ENCODE measurements around the gene KCNJ3. TPM values are rescaled to one million over a fixed set of nuclear protein-coding genes. Genes with fewer than 3 reads are reported as not detected.

KCNJ3 gene
- total RNA-seq, 2 experiments from 2014 or later: not detected

DNA sequence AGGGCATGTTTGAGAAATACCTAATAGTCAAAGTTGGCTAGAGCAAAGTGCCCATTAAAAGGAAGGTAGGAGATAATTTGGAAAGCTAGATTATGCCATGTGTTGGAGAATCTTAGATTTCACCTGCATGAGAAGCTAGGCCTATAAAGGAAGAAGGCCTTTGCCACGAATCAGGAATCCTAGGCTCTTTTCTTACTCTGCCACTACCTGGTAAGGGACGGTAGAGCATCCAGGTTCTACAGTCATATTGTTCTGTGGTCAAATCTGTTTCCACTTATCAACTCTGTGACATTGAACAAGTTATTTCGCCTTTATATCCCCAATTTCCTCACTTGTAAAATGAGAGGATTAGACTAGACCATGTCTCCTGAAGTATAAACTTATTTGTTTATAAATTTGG, 3.6 kb upstream of the KCNJ3 start:
- ChIA-PET POLR2A (no interaction called here), CTCF (no interaction called here)
- DNase-seq (no peak), ATAC-seq (no peak)
- Mint-ChIP-seq H3K4me1 (ENCODE audit: low read depth) (no peaks in the 10 kb centered on the region), H3K4me3 (no peak overlapping the region), H3K9me3 (ENCODE audit: insufficient read depth) (no peaks in the 10 kb centered on the region), H3K27me3 (ENCODE audit: low read depth) (peaks cover 27% of the 10 kb centered on the region), H3K36me3 (ENCODE audit: low read depth) (no peaks in the 10 kb centered on the region), H3K27ac (no peak overlapping the region)

GRCh38 chr2:154696369-154696768, 2.1 kb upstream of the KCNJ3 start:
- ChIA-PET CTCF (no interaction called here), POLR2A (no interaction called here)
- Mint-ChIP-seq H3K27me3 (ENCODE audit: low read depth) (peaks cover 27% of the 10 kb centered on the region), H3K4me1 (ENCODE audit: low read depth) (no peaks in the 10 kb centered on the region), H3K36me3 (ENCODE audit: low read depth) (no peaks in the 10 kb centered on the region), H3K27ac (no peak overlapping the region), H3K9me3 (ENCODE audit: insufficient read depth) (no peaks in the 10 kb centered on the region), H3K4me3 (no peak overlapping the region)
- ATAC-seq (no peak), DNase-seq (no peak)

DNA sequence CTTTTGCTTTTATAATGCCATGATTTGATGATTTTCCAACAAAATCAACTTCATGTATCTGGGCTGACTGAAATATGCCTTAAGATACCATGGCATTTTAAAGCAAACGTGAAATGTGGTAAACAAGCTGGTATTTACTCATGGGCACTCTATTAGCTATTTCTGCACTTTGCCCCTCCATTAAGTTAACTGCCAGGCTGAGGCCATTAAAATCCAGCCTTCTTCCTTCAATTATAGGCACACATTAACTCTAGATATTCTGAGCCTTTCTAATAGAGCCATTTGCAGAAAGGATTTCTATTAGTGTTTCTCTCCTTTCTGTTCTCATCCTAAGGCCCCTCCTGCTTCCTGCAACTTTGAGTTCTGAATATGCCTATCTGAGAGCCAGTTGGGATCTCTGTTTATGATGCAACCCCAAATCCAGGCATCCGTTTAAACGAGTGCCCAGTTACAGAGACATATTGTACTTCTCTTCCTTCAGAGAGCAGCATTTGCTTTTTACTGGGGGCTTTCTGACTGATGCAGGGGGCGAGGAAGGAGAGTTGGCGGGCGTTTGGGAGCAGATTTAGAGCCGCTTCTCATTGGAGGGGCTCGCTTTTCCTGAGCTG, 1.6 kb upstream of the KCNJ3 start:
- Mint-ChIP-seq H3K36me3 (ENCODE audit: low read depth) (no peaks in the 10 kb centered on the region), H3K4me3 (no peak overlapping the region), H3K27ac (no peak overlapping the region), H3K9me3 (ENCODE audit: insufficient read depth) (no peaks in the 10 kb centered on the region), H3K4me1 (ENCODE audit: low read depth) (no peaks in the 10 kb centered on the region), H3K27me3 (ENCODE audit: low read depth) (peaks cover 27% of the 10 kb centered on the region)
- ChIA-PET CTCF (no interaction called here), POLR2A (no interaction called here)
- no peak for ATAC-seq
- DNase-seq: no peak

DNA sequence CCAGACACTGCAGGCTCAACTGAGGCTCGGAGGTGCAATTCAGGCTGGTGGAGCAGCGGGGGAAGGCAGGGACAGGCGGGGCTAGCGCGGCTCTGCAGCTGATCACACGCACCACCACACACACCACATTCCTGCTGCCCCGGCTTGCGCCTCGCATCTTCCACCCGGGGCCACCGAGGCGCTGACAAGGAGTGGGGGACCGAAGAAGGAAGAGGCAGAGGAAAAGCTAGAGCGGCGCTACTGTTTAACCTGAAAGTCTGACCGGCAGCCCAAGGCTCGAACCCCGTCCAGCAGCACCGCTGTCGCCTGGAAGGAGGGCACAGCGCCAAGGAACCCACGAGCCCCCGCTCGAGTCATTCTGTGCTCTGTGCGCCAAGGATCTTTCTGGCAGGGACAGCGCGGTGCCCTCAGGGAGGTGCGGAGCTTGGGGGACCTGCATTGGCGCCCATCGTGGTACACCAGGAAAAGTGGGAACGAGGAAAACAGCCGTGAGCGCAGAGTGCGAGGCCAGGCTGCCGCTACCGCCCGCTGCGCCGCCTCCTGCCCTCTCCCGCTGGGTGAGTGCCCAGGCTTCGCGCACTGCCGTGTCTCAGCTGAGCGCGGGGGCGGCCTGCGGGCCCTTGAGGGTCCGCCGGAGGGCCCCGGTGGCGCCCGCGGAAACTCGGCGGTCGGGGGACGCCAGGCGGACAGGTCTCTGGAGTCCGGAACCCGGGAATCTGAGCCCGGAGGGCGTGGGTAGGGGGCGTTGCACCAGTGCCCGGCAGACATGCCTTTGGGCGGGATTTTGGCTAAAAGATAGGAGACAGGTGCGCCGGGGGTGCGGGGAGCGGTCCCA, 860 bp upstream of the KCNJ3 start:
- H3K27ac Mint-ChIP-seq: no peak overlapping the region
- ChIA-PET POLR2A (no interaction called here), CTCF (no interaction called here)
- no peak for ATAC-seq
- DNase-seq: no peak
- H3K36me3 Mint-ChIP-seq (ENCODE audit: low read depth): no peaks in the 10 kb centered on the region
- no peak overlapping the region for H3K4me3 Mint-ChIP-seq
- H3K9me3 Mint-ChIP-seq (ENCODE audit: insufficient read depth): no peaks in the 10 kb centered on the region
- H3K27me3 Mint-ChIP-seq (ENCODE audit: low read depth): peaks cover 27% of the 10 kb centered on the region
- no peaks in the 10 kb centered on the region for H3K4me1 Mint-ChIP-seq (ENCODE audit: low read depth)

GRCh38 chr2:154698721-154699574, 453 bp downstream of the KCNJ3 start:
- H3K27ac Mint-ChIP-seq: no peak overlapping the region
- POLR2A ChIA-PET: no interaction called here

GRCh38 chr2:154699575-154699930, 1.1 kb downstream of the KCNJ3 start:
- Mint-ChIP-seq H3K4me1 (ENCODE audit: low read depth) (no peaks in the 10 kb centered on the region), H3K27me3 (ENCODE audit: low read depth) (peaks cover 27% of the 10 kb centered on the region), H3K27ac (no peak overlapping the region), H3K9me3 (ENCODE audit: insufficient read depth) (no peaks in the 10 kb centered on the region), H3K4me3 (no peak overlapping the region), H3K36me3 (ENCODE audit: low read depth) (no peaks in the 10 kb centered on the region)
- ChIA-PET CTCF (no interaction called here), POLR2A (no interaction called here)
- ATAC-seq (no peak), DNase-seq (no peak)

More at GRCh38 chr2:154698721-154699574, 453 bp downstream of the KCNJ3 start:
- H3K4me1 Mint-ChIP-seq (ENCODE audit: low read depth): no peaks in the 10 kb centered on the region
- H3K4me3 Mint-ChIP-seq: no peak overlapping the region
- H3K36me3 Mint-ChIP-seq (ENCODE audit: low read depth): no peaks in the 10 kb centered on the region
- peaks cover 27% of the 10 kb centered on the region for H3K27me3 Mint-ChIP-seq (ENCODE audit: low read depth)
- DNase-seq (no peak), ATAC-seq (no peak)
- CTCF ChIA-PET: no interaction called here
- H3K9me3 Mint-ChIP-seq (ENCODE audit: insufficient read depth): no peaks in the 10 kb centered on the region

DNA sequence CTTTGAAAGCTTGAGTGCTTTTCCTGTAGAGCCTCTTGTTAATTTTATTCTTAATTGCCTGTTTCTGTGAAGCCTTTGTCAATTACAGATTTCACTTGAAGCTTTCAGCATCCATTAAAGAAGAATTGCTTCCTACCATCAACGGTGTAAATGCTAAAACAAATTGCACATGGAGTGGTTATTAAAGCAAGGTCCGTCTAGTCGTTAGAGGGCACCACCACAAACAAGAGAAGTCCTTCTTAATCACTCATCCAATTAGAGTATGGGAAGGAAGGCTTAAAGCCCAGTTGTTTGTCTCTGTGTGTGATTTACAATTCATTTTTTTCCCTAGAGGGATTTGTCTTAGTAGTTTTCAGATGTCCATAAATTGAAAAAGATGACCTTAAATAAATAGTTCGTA, 1.6 kb downstream of the KCNJ3 start:
- Mint-ChIP-seq H3K27me3 (ENCODE audit: low read depth) (peaks cover 27% of the 10 kb centered on the region), H3K4me3 (no peak overlapping the region), H3K36me3 (ENCODE audit: low read depth) (no peaks in the 10 kb centered on the region), H3K27ac (no peak overlapping the region), H3K4me1 (ENCODE audit: low read depth) (no peaks in the 10 kb centered on the region), H3K9me3 (ENCODE audit: insufficient read depth) (no peaks in the 10 kb centered on the region)
- POLR2A ChIA-PET: no interaction called here
- CTCF ChIA-PET: no interaction called here
- no peak for DNase-seq
- no peak for ATAC-seq

- Mint-ChIP-seq H3K27ac (no peak overlapping the region), H3K9me3 (ENCODE audit: insufficient read depth) (no peaks in the 10 kb centered on the region), H3K27me3 (ENCODE audit: low read depth) (no peaks in the 10 kb centered on the region), H3K36me3 (ENCODE audit: low read depth) (no peaks in the 10 kb centered on the region), H3K4me1 (ENCODE audit: low read depth) (no peaks in the 10 kb centered on the region), H3K4me3 (no peak overlapping the region)
- ChIA-PET POLR2A (no interaction called here), CTCF (no interaction called here)
- DNase-seq (no peak), ATAC-seq (no peak)
Observed at GRCh38 chr2:154704991-154705390, 6.5 kb downstream of the KCNJ3 start.

DNA sequence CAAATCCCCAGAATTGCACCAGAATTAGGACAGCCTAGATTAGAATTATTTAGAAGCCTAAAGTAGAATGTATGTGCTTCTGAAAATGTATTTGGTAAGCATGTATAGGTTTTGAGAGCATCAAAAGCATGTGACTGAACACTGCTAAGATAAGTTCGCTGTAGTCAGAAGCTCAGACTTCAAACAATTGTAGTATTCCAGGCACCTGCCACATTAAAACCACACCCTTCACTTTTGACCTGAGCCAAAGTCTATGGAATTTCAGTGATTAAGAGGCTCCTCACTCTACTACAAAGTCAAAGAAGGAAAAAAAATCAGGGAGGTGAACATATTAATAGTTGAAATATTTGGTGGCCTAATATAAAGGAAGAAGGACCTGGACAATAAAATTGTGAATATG, 8.2 kb downstream of the KCNJ3 start:
- ATAC-seq (no peak), DNase-seq (no peak)
- Mint-ChIP-seq H3K4me1 (ENCODE audit: low read depth) (no peaks in the 10 kb centered on the region), H3K27me3 (ENCODE audit: low read depth) (no peaks in the 10 kb centered on the region), H3K9me3 (ENCODE audit: insufficient read depth) (no peaks in the 10 kb centered on the region), H3K36me3 (ENCODE audit: low read depth) (no peaks in the 10 kb centered on the region), H3K27ac (no peak overlapping the region), H3K4me3 (no peak overlapping the region)
- ChIA-PET POLR2A (no interaction called here), CTCF (no interaction called here)

- ChIA-PET CTCF (no interaction called here), POLR2A (no interaction called here)
- no peak for ATAC-seq
- Mint-ChIP-seq H3K27ac (no peak overlapping the region), H3K27me3 (ENCODE audit: low read depth) (no peaks in the 10 kb centered on the region), H3K4me3 (no peak overlapping the region), H3K36me3 (ENCODE audit: low read depth) (no peaks in the 10 kb centered on the region), H3K4me1 (ENCODE audit: low read depth) (no peaks in the 10 kb centered on the region), H3K9me3 (ENCODE audit: insufficient read depth) (no peaks in the 10 kb centered on the region)
- no peak for DNase-seq
Observed at GRCh38 chr2:154707994-154708575, 9.6 kb downstream of the KCNJ3 start.

DNA sequence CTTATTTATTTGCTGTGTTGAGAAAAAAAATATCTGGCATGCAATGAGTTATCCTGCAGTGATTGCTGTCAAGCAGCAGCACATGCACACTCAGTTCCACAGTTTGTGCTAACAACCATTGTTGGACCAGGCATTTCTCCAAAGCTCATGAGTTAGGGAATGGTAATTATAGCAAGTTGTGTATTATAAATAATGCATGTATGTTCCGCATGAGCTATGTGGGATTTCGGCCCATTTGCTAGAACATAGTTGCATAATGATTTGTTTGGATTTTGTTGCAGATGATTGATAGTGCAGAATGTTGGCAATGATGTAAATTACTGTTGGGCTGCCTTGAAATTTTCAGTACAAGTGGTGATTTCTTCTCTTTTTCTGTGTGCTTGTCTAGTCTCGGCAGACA, 10.7 kb downstream of the KCNJ3 start:
- DNase-seq (no peak), ATAC-seq (no peak)
- Mint-ChIP-seq H3K4me1 (ENCODE audit: low read depth) (no peaks in the 10 kb centered on the region), H3K36me3 (ENCODE audit: low read depth) (no peaks in the 10 kb centered on the region), H3K4me3 (no peak overlapping the region), H3K27ac (no peak overlapping the region), H3K9me3 (ENCODE audit: insufficient read depth) (no peaks in the 10 kb centered on the region), H3K27me3 (ENCODE audit: low read depth) (no peaks in the 10 kb centered on the region)
- ChIA-PET POLR2A (no interaction called here), CTCF (no interaction called here)

DNA sequence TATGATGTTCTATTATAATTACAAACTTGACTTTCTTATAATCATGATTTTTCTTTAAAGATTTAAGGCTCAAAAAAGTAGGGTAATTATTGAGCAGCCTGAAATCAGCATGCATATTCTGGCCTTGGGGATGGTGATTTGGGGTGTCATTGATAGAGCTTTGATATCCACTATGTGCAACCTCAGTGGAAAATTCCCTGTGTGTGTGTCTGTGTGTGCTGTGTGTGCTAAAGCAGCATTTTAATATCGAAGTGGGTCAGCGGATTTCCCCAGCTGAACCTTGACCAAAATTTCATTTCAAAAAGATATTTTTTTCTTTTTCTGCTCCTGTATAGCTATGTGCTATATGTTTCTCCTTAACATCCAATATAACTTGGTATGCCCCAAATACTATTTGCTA, 11.6 kb downstream of the KCNJ3 start:
- Mint-ChIP-seq H3K27ac (no peak overlapping the region), H3K27me3 (ENCODE audit: low read depth) (no peaks in the 10 kb centered on the region), H3K4me3 (no peak overlapping the region), H3K36me3 (ENCODE audit: low read depth) (no peaks in the 10 kb centered on the region), H3K4me1 (ENCODE audit: low read depth) (no peaks in the 10 kb centered on the region), H3K9me3 (ENCODE audit: insufficient read depth) (no peaks in the 10 kb centered on the region)
- ChIA-PET CTCF (no interaction called here), POLR2A (no interaction called here)
- ATAC-seq (no peak), DNase-seq (no peak)
